HepG2 (cell line): ENCODE measurements around the gene TMEM59. TPM values are rescaled to one million over a fixed set of nuclear protein-coding genes. Genes with fewer than 3 reads are reported as not detected.

Experiments
- AKAP8 ChIP-seq: sonication (generic); formaldehyde crosslinking; IDR thresholded peaks from 2 replicates; pipeline ENCODE4 v1.5.1; 2020; ENCODE audit warnings: mild to moderate bottlenecking, missing genetic modification reagents
- ATF1 ChIP-seq: IDR thresholded peaks from 2 replicates; pipeline ENCODE4 v1.6.1; 2016; ENCODE audit warnings: mild to moderate bottlenecking, control low read depth
- BORCS8-MEF2B ChIP-seq: sonication (generic); formaldehyde crosslinking; IDR thresholded peaks from 2 replicates; pipeline ENCODE4 v1.8.0; 2022; ENCODE audit warnings: mild to moderate bottlenecking, missing genetic modification reagents
- DPF2 ChIP-seq: sonication (generic); formaldehyde crosslinking; IDR thresholded peaks from 2 replicates; pipeline ENCODE4 v1.4.0; 2020; ENCODE audit warnings: mild to moderate bottlenecking, low read depth, missing genetic modification reagents, borderline replicate concordance
- EEA1 ChIP-seq: sonication (generic); formaldehyde crosslinking; IDR thresholded peaks from 2 replicates; pipeline ENCODE4 v1.5.1; 2020; ENCODE audit warnings: mild to moderate bottlenecking, missing genetic modification reagents, borderline replicate concordance
- FOSL2 ChIP-seq: sonication (generic); formaldehyde crosslinking; IDR thresholded peaks from 2 replicates; pipeline ENCODE4 v1.4.0; 2020; ENCODE audit warnings: missing genetic modification reagents
- HNF4G ChIP-seq, 2 experiments: sonication (generic) in 1 of 2; formaldehyde crosslinking in 1 of 2; IDR thresholded peaks; 2 replicates each; pipeline versions ENCODE4 v1.4.0 to v1.6.1; 2011 to 2020; ENCODE audit warnings: borderline replicate concordance in 2 of 2, low read depth in 2 of 2, mild to moderate bottlenecking in 2 of 2, low read length in 1 of 2, missing genetic modification reagents in 1 of 2, moderate library complexity in 1 of 2
- KDM5A ChIP-seq: fragments of 200-600 bp; sonication (generic); IDR thresholded peaks from 2 replicates; pipeline ENCODE4 v1.7.0; 2018; ENCODE audit warnings: antibody characterized with exemption, mild to moderate bottlenecking, low read length, borderline replicate concordance
- RBFOX2 ChIP-seq: fragments of 200-400 bp; formaldehyde crosslinking; IDR thresholded peaks from 2 replicates; pipeline ENCODE4 v1.6.1; 2017; ENCODE audit warnings: low read depth, mild to moderate bottlenecking, low read length
- RBM39 ChIP-seq: fragments of 200-400 bp; formaldehyde crosslinking; IDR thresholded peaks from one replicate; pipeline ENCODE4 v1.6.1; 2018; ENCODE audit warnings: antibody characterized with exemption, mild to moderate bottlenecking, low read depth, low read length; ENCODE audit not compliant: poor library complexity, severe bottlenecking
- TCF7 ChIP-seq: sonication (generic); IDR thresholded peaks from 2 replicates; pipeline ENCODE4 v1.6.1; 2016; ENCODE audit warnings: antibody characterized with exemption, low read depth
- TFE3 ChIP-seq: IDR thresholded peaks from 2 replicates; pipeline ENCODE4 v1.6.1; 2016
- ZC3H13 ChIP-seq: sonication (generic); formaldehyde crosslinking; IDR thresholded peaks from 2 replicates; pipeline ENCODE4 v1.8.1; 2023; ENCODE audit warnings: mild to moderate bottlenecking, missing genetic modification reagents, moderate library complexity
- ZNF557 ChIP-seq: sonication (generic); formaldehyde crosslinking; IDR thresholded peaks from 2 replicates; pipeline ENCODE4 v1.4.0; 2020; ENCODE audit warnings: missing genetic modification reagents
- ZNF670 ChIP-seq: sonication (generic); formaldehyde crosslinking; IDR thresholded peaks from 2 replicates; pipeline ENCODE4 v1.8.0; 2022; ENCODE audit warnings: mild to moderate bottlenecking, missing genetic modification reagents, borderline replicate concordance
- ZNF879 ChIP-seq: sonication (generic); formaldehyde crosslinking; IDR thresholded peaks from 2 replicates; pipeline ENCODE4 v1.8.1; 2023; ENCODE audit warnings: missing genetic modification reagents
- polyA plus RNA-seq, 8 experiments: library from polyadenylated mRNA; depleted of rRNA in 3 of 8; stranded (reverse) in 7 of 8; unstranded in 1 of 8; fragments of >200 nt; fragmentation: Illumina TruSeq in 4 of 8; extraction: Trizol in 4 of 8; gene quantifications; 2 replicates each; pipeline versions ENCODE4 v1.2.1 to v1.2.3, GENCODE V29; 2011 to 2016; ENCODE audit warnings: low read depth in 4 of 8, missing spikeins in 1 of 8, mixed read lengths in 1 of 8; ENCODE audit not compliant: insufficient read depth in 1 of 8
- total RNA-seq, 5 experiments: library from RNA; depleted of rRNA; stranded (reverse); fragments of >200 nt; fragmentation: Illumina TruSeq; extraction: Trizol; gene quantifications; 2 replicates each; pipeline ENCODE4 v1.2.3, GENCODE V29; 2016; ENCODE audit warnings: low read depth in 1 of 5
- TF ChIP-seq, protein P1 (sequence below): sonication (generic); formaldehyde crosslinking; IDR thresholded peaks from 2 replicates; pipeline ENCODE4 v1.5.0; 2020; ENCODE audit warnings: missing genetic modification reagents
- TF ChIP-seq, protein P2 (sequence below): sonication (generic); formaldehyde crosslinking; IDR thresholded peaks from 2 replicates; pipeline ENCODE4 v1.4.0; 2020; ENCODE audit warnings: mild to moderate bottlenecking, missing genetic modification reagents
- TF ChIP-seq, protein P3 (sequence below): sonication (generic); formaldehyde crosslinking; IDR thresholded peaks from 2 replicates; pipeline ENCODE4 v1.5.0; 2020; ENCODE audit warnings: mild to moderate bottlenecking, missing genetic modification reagents
- TF ChIP-seq, protein P4 (sequence below): sonication (generic); formaldehyde crosslinking; IDR thresholded peaks from 2 replicates; pipeline ENCODE4 v1.5.0; 2020; ENCODE audit warnings: missing genetic modification reagents, mild to moderate bottlenecking, borderline replicate concordance

Gene TMEM59
- total and polyA plus RNA-seq, 2 of the 13 experiments (the other 11 are each of a cell fraction or from before 2014, with no cell fraction given): 147 to 363 TPM

DNA sequence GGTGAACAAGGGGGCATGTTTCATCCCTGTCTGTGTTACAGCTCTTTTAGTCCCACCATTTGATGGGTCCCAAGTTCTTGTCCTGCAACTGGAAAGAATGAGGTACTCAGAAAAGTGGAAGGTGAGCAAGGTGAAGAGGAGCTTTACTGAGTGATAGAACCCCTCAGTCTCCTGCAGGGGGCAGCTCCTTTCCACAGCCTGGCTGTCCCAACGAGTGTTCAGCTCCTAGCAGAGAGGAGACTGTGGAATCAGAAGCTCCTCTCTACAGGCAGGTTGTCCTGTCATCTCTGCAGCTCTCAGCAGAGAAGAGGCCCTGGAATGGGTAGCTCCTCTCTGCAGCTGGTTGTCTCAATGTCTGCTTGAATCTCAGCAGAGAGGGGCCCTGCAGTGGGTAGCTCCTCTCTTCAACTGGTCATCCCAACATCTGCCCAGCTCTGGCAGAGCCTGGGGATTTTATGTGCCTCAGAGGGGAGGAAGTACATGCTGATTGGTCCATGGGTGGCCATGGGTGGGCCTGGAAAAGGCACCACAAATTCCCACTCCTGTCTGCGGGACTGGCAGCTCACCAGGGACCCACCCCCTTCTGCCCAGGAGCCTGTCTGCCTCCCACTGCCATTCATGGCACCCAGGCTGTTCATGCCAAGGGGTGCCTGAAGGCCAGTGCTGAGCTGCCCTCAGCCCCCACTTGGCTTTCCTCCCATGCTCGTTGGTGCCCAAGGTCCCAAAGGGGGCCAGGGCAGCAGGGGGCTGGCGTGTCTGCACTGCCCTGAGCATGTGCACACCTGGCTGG lies 60.7 kb downstream of the TMEM59 start (continued):
- no peak for TF ChIP-seq TFE3
- no peak for TF ChIP-seq RBM39
- no peak for TF ChIP-seq ZC3H13 (CRISPR knock-in tag)
- TF ChIP-seq, protein P1, sequence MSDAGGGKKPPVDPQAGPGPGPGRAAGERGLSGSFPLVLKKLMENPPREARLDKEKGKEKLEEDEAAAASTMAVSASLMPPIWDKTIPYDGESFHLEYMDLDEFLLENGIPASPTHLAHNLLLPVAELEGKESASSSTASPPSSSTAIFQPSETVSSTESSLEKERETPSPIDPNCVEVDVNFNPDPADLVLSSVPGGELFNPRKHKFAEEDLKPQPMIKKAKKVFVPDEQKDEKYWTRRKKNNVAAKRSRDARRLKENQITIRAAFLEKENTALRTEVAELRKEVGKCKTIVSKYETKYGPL (CRISPR knock-in tag): no peak
- no peak for TF ChIP-seq AKAP8 (CRISPR knock-in tag)
- TF ChIP-seq, protein P2, sequence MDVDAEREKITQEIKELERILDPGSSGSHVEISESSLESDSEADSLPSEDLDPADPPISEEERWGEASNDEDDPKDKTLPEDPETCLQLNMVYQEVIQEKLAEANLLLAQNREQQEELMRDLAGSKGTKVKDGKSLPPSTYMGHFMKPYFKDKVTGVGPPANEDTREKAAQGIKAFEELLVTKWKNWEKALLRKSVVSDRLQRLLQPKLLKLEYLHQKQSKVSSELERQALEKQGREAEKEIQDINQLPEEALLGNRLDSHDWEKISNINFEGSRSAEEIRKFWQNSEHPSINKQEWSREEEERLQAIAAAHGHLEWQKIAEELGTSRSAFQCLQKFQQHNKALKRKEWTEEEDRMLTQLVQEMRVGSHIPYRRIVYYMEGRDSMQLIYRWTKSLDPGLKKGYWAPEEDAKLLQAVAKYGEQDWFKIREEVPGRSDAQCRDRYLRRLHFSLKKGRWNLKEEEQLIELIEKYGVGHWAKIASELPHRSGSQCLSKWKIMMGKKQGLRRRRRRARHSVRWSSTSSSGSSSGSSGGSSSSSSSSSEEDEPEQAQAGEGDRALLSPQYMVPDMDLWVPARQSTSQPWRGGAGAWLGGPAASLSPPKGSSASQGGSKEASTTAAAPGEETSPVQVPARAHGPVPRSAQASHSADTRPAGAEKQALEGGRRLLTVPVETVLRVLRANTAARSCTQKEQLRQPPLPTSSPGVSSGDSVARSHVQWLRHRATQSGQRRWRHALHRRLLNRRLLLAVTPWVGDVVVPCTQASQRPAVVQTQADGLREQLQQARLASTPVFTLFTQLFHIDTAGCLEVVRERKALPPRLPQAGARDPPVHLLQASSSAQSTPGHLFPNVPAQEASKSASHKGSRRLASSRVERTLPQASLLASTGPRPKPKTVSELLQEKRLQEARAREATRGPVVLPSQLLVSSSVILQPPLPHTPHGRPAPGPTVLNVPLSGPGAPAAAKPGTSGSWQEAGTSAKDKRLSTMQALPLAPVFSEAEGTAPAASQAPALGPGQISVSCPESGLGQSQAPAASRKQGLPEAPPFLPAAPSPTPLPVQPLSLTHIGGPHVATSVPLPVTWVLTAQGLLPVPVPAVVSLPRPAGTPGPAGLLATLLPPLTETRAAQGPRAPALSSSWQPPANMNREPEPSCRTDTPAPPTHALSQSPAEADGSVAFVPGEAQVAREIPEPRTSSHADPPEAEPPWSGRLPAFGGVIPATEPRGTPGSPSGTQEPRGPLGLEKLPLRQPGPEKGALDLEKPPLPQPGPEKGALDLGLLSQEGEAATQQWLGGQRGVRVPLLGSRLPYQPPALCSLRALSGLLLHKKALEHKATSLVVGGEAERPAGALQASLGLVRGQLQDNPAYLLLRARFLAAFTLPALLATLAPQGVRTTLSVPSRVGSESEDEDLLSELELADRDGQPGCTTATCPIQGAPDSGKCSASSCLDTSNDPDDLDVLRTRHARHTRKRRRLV (CRISPR knock-in tag): no peak
- no peak for TF ChIP-seq ATF1 (CRISPR knock-in tag)
- no peak for TF ChIP-seq DPF2 (CRISPR knock-in tag)
- TF ChIP-seq ZNF557: no peak
- TF ChIP-seq ZNF670 (CRISPR knock-in tag): no peak
- no peak for TF ChIP-seq ZNF879 (CRISPR knock-in tag)
- no peak for TF ChIP-seq BORCS8-MEF2B (CRISPR knock-in tag)
- TF ChIP-seq HNF4G (IDR thresholded peaks at IDR 0.05; ENCODE audit: borderline replicate concordance, low read depth, low read length): no peak
- TF ChIP-seq HNF4G (CRISPR knock-in tag; IDR thresholded peaks at IDR 0.05; ENCODE audit: borderline replicate concordance, low read depth): no peak
- TF ChIP-seq EEA1: no peak
- TF ChIP-seq, protein P3, sequence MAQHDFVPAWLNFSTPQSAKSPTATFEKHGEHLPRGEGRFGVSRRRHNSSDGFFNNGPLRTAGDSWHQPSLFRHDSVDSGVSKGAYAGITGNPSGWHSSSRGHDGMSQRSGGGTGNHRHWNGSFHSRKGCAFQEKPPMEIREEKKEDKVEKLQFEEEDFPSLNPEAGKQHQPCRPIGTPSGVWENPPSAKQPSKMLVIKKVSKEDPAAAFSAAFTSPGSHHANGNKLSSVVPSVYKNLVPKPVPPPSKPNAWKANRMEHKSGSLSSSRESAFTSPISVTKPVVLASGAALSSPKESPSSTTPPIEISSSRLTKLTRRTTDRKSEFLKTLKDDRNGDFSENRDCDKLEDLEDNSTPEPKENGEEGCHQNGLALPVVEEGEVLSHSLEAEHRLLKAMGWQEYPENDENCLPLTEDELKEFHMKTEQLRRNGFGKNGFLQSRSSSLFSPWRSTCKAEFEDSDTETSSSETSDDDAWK (CRISPR knock-in tag): no peak
- 0 out of 2 replicates have a peak, but pooled peaks have one; percentile 22 for TF ChIP-seq FOSL2
- TF ChIP-seq RBFOX2: no peak
- no peak for TF ChIP-seq KDM5A
- no peak for TF ChIP-seq TCF7
- TF ChIP-seq, protein P4, sequence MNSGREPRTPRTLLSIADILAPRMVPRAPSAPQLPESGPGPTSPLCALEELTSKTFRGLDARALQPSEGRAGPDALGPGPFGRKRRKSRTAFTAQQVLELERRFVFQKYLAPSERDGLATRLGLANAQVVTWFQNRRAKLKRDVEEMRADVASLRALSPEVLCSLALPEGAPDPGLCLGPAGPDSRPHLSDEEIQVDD: 0 out of 2 replicates have a peak, but pooled peaks have one; percentile 40
